Peyer's patch (tissue), 4 donors: ENCODE data around the gene LUC7L2.

Source experiments
- POLR2A ChIP-seq, 2 donors: fragments of 450-650 bp; IDR thresholded peaks; one replicate each; pipeline ENCODE4 v1.5.1; 2017; ENCODE audit warnings: antibody characterized with exemption in 2 of 2, mild to moderate bottlenecking in 2 of 2, moderate library complexity in 2 of 2
- TF ChIP-seq, protein P1 (sequence below), 6 experiments: fragments of 450-650 bp in 4 of 6; fragments of 200-600 bp in 2 of 6; sonication (generic) in 1 of 6; IDR thresholded peaks; one replicate each; pipeline ENCODE4 v1.5.1; 2017 to 2019; ENCODE audit warnings: antibody characterized with exemption in 6 of 6, mild to moderate bottlenecking in 3 of 6, moderate library complexity in 1 of 6

DNA sequence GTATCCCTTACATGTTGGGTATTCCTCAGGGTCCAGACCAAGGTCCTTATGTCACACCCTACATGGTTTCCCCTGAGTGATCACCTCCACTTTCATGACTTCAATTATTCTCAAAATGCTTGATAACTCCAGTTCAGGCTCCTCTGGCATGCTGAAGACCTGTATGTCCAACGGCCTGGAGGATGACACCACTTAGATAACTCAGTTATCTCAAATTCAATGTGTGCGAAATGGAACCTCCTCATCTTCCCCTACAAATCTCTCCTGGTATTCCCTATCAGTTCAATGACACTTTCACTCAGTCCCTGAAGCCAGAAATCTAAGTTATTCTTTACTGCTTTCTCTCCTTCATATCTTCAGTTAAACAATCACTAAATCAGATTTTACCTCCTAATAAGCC is 8.7 kb upstream of the LUC7L2 start:
- TF ChIP-seq, protein P1, sequence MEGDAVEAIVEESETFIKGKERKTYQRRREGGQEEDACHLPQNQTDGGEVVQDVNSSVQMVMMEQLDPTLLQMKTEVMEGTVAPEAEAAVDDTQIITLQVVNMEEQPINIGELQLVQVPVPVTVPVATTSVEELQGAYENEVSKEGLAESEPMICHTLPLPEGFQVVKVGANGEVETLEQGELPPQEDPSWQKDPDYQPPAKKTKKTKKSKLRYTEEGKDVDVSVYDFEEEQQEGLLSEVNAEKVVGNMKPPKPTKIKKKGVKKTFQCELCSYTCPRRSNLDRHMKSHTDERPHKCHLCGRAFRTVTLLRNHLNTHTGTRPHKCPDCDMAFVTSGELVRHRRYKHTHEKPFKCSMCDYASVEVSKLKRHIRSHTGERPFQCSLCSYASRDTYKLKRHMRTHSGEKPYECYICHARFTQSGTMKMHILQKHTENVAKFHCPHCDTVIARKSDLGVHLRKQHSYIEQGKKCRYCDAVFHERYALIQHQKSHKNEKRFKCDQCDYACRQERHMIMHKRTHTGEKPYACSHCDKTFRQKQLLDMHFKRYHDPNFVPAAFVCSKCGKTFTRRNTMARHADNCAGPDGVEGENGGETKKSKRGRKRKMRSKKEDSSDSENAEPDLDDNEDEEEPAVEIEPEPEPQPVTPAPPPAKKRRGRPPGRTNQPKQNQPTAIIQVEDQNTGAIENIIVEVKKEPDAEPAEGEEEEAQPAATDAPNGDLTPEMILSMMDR (IDR thresholded peaks at IDR 0.05) = no peak
- TF ChIP-seq POLR2A (IDR thresholded peaks at IDR 0.05) = no peak
